HFF-Myc (cell line): ENCODE results near the gene DPP4.

Experiments used
- DNase-seq: peaks from one replicate; pipeline ENCODE4 v3.0.0-alpha.2; 2011; ENCODE audit warnings: low read depth; ENCODE audit errors: extremely low read depth
- H3K4me3 ChIP-seq: replicated peaks from 2 replicates; pipeline ENCODE4 v1.5.1; 2011; ENCODE audit warnings: low read depth, mild to moderate bottlenecking, control low read depth, low read length
- TF ChIP-seq, protein P1 (sequence below): IDR thresholded peaks from 2 replicates; pipeline ENCODE4 v1.5.1; 2012; ENCODE audit warnings: mild to moderate bottlenecking, low read depth, low read length, control low read depth; ENCODE audit errors: missing control alignments

Gene DPP4

DNA sequence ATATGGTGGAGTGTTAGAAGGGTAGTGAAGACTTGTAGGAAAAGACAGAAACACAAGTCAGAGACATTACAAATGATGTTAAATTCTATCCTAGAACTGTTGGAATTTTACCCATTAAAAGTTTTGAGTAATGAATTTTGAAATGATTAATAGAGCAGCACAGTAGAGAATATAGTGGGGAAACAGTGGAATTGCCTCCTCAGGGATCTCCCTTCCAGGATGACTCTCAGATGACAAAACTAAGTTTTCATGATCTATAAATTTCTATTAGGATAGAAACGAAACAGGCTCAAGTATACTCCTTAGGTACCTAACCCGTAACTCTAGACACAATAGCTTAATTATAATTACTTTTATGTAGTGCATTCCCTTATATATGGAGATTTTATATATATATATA lies 86.7 kb downstream of the DPP4 start:
- no peak overlapping the region for H3K4me3 ChIP-seq
- TF ChIP-seq, protein P1, sequence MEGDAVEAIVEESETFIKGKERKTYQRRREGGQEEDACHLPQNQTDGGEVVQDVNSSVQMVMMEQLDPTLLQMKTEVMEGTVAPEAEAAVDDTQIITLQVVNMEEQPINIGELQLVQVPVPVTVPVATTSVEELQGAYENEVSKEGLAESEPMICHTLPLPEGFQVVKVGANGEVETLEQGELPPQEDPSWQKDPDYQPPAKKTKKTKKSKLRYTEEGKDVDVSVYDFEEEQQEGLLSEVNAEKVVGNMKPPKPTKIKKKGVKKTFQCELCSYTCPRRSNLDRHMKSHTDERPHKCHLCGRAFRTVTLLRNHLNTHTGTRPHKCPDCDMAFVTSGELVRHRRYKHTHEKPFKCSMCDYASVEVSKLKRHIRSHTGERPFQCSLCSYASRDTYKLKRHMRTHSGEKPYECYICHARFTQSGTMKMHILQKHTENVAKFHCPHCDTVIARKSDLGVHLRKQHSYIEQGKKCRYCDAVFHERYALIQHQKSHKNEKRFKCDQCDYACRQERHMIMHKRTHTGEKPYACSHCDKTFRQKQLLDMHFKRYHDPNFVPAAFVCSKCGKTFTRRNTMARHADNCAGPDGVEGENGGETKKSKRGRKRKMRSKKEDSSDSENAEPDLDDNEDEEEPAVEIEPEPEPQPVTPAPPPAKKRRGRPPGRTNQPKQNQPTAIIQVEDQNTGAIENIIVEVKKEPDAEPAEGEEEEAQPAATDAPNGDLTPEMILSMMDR, result no peak
- DNase-seq, result no peak

GRCh38 chr2:161983866-161984265 lies 90.1 kb downstream of the DPP4 start:
- peak; percentile 47 for DNase-seq
- no peak overlapping the region for H3K4me3 ChIP-seq
- TF ChIP-seq, protein P1, result no peak

- TF ChIP-seq, protein P1, result no peak
Observed at GRCh38 chr2:161983331-161983651, 90.7 kb downstream of the DPP4 start.

GRCh38 chr2:161982548-161983330 lies 91.3 kb downstream of the DPP4 start:
- H3K4me3 ChIP-seq, result no peak overlapping the region
- TF ChIP-seq, protein P1, result no peak
- DNase-seq, result no peak

More at GRCh38 chr2:161983331-161983651, 90.7 kb downstream of the DPP4 start:
- DNase-seq, result no peak
- H3K4me3 ChIP-seq, result no peak overlapping the region

GRCh38 chr2:161981679-161982250 lies 92.2 kb downstream of the DPP4 start:
- TF ChIP-seq, protein P1, result no peak
- no peak for DNase-seq
- H3K4me3 ChIP-seq, result no peak overlapping the region

DNA sequence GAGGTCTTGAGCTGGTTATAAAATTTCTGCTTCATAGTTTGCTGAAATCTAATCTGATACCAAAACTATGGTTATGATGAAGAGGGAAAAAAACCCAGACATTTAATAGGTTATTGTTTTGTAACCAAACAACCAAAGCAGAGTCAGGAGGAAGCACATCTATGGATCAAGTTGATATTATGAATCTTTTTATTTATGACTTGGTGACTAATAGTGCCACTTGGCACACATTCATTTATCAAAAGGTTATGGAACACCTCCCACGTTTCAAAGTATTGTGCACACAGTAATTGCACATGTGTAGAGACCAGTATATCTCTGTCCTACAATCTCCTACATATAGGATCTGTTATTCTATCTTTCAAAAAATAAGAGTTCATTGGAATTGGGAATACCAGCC lies 93.0 kb downstream of the DPP4 start:
- TF ChIP-seq, protein P1, result no peak
- no peak for DNase-seq
- no peak overlapping the region for H3K4me3 ChIP-seq
